ENCODE data around the gene FRMPD1. TPM values are rescaled to one million over a fixed set of nuclear protein-coding genes. Genes with fewer than 3 reads are reported as not detected.

The FRMPD1 gene
- total RNA-seq, 4 donors from 2014 or later = 0.27 to 4.6 (median 0.64) TPM; not detected in 1

- Histone ChIP-seq H3K9me3 (no peaks in the 10 kb centered on the region), H3K36me3 (no peaks in the 10 kb centered on the region), H3K27ac (no peak overlapping the region), H3K4me3 (no peak overlapping the region), H3K27me3 (peaks cover 46% of the 10 kb centered on the region), H3K4me1 (peaks cover 0 to 4% (median under 1%) of the 10 kb centered on the region in 4 donors)
- in situ Hi-C loops (cut with MboI; ENCODE audit: low pct_ligation_motif_present in 1 of 4, low pct_unique_long_range_greater_than_20kb in 1 of 4, low sequenced_read_pairs in 3 of 4) (no loop called here), intact Hi-C loops (cut with DNase I; ENCODE audit: low total_unique reads) (no loop called here)
- DNase-seq = no peak
- TF ChIP-seq EP300 (IDR thresholded peaks at IDR 0.05; ENCODE audit: low read depth) (no peak), POLR2AphosphoS5 (IDR thresholded peaks at IDR 0.05) (no peak), CTCF (IDR thresholded peaks at IDR 0.05) (no peak), POLR2A (IDR thresholded peaks at IDR 0.05) (no peak)
- 60 to 64% methylated on average over 5 of the region's 5 CpGs for WGBS, 2 donors (ENCODE audit: low coverage in 1 of 2)
Observed at GRCh38 chr9:37645903-37646506, 4.7 kb upstream of the FRMPD1 start.

- Histone ChIP-seq H3K36me3 (no peaks in the 10 kb centered on the region), H3K4me3 (peak overlapping the region in 3 of 4 donors; percentile 29 to 65 (median 51)), H3K9me3 (no peaks in the 10 kb centered on the region), H3K4me1 (peaks cover 0 to 11% (median 9%) of the 10 kb centered on the region in 4 donors), H3K27ac (no peak overlapping the region), H3K27me3 (peaks cover 66% of the 10 kb centered on the region)
- TF ChIP-seq EP300 (IDR thresholded peaks at IDR 0.05; ENCODE audit: low read depth) (no peak), POLR2A (IDR thresholded peaks at IDR 0.05) (no peak), POLR2AphosphoS5 (IDR thresholded peaks at IDR 0.05) (no peak), CTCF (IDR thresholded peaks at IDR 0.05) (no peak)
- intact Hi-C loops (cut with DNase I; ENCODE audit: low total_unique reads) (no loop called here), in situ Hi-C loops (cut with MboI; ENCODE audit: low pct_ligation_motif_present in 1 of 4, low pct_unique_long_range_greater_than_20kb in 1 of 4, low sequenced_read_pairs in 3 of 4) (loop anchor here in 1 of 4 donors (25.0 kb wide), 2 partner anchors 112 to 113 kb away; partner anchors contain the start of gene TRMT10B)
- WGBS, 2 donors (ENCODE audit: low coverage in 1 of 2) = 21% methylated on average over 25 of the region's 45 CpGs; no CpG with 5 or more reads in 1 of the 2 donors
- no peak for DNase-seq
Observed at GRCh38 chr9:37650299-37650872, 368 bp upstream of the FRMPD1 start.

- H3K27ac ChIP-seq = no peak overlapping the region
- peaks cover 69% of the 10 kb centered on the region for H3K27me3 ChIP-seq
- intact Hi-C loops (cut with DNase I; ENCODE audit: low total_unique reads) = no loop called here
Observed at GRCh38 chr9:37652261-37652660, 1.5 kb downstream of the FRMPD1 start.

GRCh38 chr9:37653385-37653784 lies 2.6 kb downstream of the FRMPD1 start:
- H3K36me3 ChIP-seq = no peaks in the 10 kb centered on the region
- H3K4me1 ChIP-seq = peaks cover 0 to 11% (median 9%) of the 10 kb centered on the region in 4 donors
- no peaks in the 10 kb centered on the region for H3K9me3 ChIP-seq
- no peak overlapping the region for H3K4me3 ChIP-seq
- peaks cover 67% of the 10 kb centered on the region for H3K27me3 ChIP-seq
- H3K27ac ChIP-seq = no peak overlapping the region
- intact Hi-C loops (cut with DNase I; ENCODE audit: low total_unique reads) = no loop called here
- TF ChIP-seq POLR2AphosphoS5 (IDR thresholded peaks at IDR 0.05) = no peak
- in situ Hi-C loops (cut with MboI; ENCODE audit: low pct_ligation_motif_present in 1 of 4, low pct_unique_long_range_greater_than_20kb in 1 of 4, low sequenced_read_pairs in 3 of 4) = loop anchor here in 1 of 4 donors (25.0 kb wide), 2 partner anchors 109 to 116 kb away; partner anchors contain the start of gene TRMT10B
- WGBS, 2 donors (ENCODE audit: low coverage in 1 of 2) = 81% methylated on average over 2 of the region's 2 CpGs; no CpG with 5 or more reads in 1 of the 2 donors
- DNase-seq = no peak

More at GRCh38 chr9:37652261-37652660, 1.5 kb downstream of the FRMPD1 start:
- no peak for DNase-seq
- Histone ChIP-seq H3K4me3 (no peak overlapping the region), H3K4me1 (peaks cover 0 to 11% (median 9%) of the 10 kb centered on the region in 4 donors), H3K9me3 (no peaks in the 10 kb centered on the region), H3K36me3 (no peaks in the 10 kb centered on the region)
- WGBS, 2 donors (ENCODE audit: low coverage in 1 of 2) = 51 to 59% methylated on average over 7 of the region's 7 CpGs
- in situ Hi-C loops (cut with MboI; ENCODE audit: low pct_ligation_motif_present in 1 of 4, low pct_unique_long_range_greater_than_20kb in 1 of 4, low sequenced_read_pairs in 3 of 4) = loop anchor here in 1 of 4 donors (25.0 kb wide), 2 partner anchors 110 to 115 kb away; partner anchors contain the start of gene TRMT10B
- TF ChIP-seq POLR2A (IDR thresholded peaks at IDR 0.05) (no peak), EP300 (IDR thresholded peaks at IDR 0.05; ENCODE audit: low read depth) (no peak)

GRCh38 chr9:37656936-37657335 lies 6.2 kb downstream of the FRMPD1 start:
- intact Hi-C loops (cut with DNase I; ENCODE audit: low total_unique reads) = no loop called here
- in situ Hi-C loops (cut with MboI; ENCODE audit: low pct_ligation_motif_present in 1 of 4, low pct_unique_long_range_greater_than_20kb in 1 of 4, low sequenced_read_pairs in 3 of 4) = loop anchor here in 1 of 4 donors (25.0 kb wide), 2 partner anchors 105 to 120 kb away; partner anchors contain the start of gene TRMT10B
- no peaks in the 10 kb centered on the region for H3K4me1 ChIP-seq
- no peak for DNase-seq
- WGBS, 2 donors (ENCODE audit: low coverage in 1 of 2) = 63 to 80% methylated on average over 1 of the region's 1 CpG
- H3K4me3 ChIP-seq = no peak overlapping the region
- peaks cover 58% of the 10 kb centered on the region for H3K27me3 ChIP-seq
- TF ChIP-seq POLR2A (IDR thresholded peaks at IDR 0.05) = no peak
- TF ChIP-seq POLR2AphosphoS5 (IDR thresholded peaks at IDR 0.05) = no peak
- TF ChIP-seq CTCF (IDR thresholded peaks at IDR 0.05) = no peak
- no peak for TF ChIP-seq EP300 (IDR thresholded peaks at IDR 0.05; ENCODE audit: low read depth)
- no peaks in the 10 kb centered on the region for H3K36me3 ChIP-seq
- no peaks in the 10 kb centered on the region for H3K9me3 ChIP-seq
- no peak overlapping the region for H3K27ac ChIP-seq
